H1 (cell line): ENCODE measurements around the gene TTC21A. TPM values are rescaled to one million over a fixed set of nuclear protein-coding genes. Genes with fewer than 3 reads are reported as not detected.

Experiments used
- CTCF ChIA-PET: fragments of 300-600 bp; sonication (Branson Sonifier 250); formaldehyde crosslinking; loops from one replicate; lab custom pipeline; 2021; ENCODE audit not compliant: partially characterized antibody; lab: Charles Lee
- POLR2A ChIA-PET: fragments of 300-600 bp; sonication (Branson Sonifier 250); formaldehyde crosslinking; loops from one replicate; lab custom pipeline; 2021; ENCODE audit warnings: inconsistent platforms; ENCODE audit not compliant: partially characterized antibody; lab: Charles Lee
- DNase-seq, 2 experiments: peaks; one replicate each; pipeline versions ENCODE4 v3.0.0 to v3.0.0-alpha.2; 2010 to 2022; ENCODE audit warnings: low spot score in 2 of 2, low read depth in 1 of 2, mixed read lengths in 1 of 2
- FAIRE-seq: peaks from 2 replicates; lab custom pipeline; 2011; peaks lifted over from hg19 to GRCh38; lab: Jason Lieb, UNC
- H2AFZ ChIP-seq: 2 replicates; pipeline ENCODE4 v1.8.1; 2012; ENCODE audit warnings: low read length, inconsistent platforms
- H2AK5ac ChIP-seq: 2 replicates; pipeline ENCODE4 v1.6.1; 2013; ENCODE audit warnings: low read depth, low read length
- H2BK120ac ChIP-seq: replicated peaks from 2 replicates; pipeline ENCODE3; 2013; ENCODE audit warnings: low read depth, low read length, inconsistent platforms
- H2BK12ac ChIP-seq: 2 replicates; pipeline ENCODE4 v1.6.1; 2013; ENCODE audit warnings: low read depth, low read length
- H2BK15ac ChIP-seq: 2 replicates; pipeline ENCODE4 v1.6.1; 2013; ENCODE audit warnings: low read length
- H2BK20ac ChIP-seq: 2 replicates; pipeline ENCODE4 v1.6.1; 2013; ENCODE audit warnings: low read length
- H2BK5ac ChIP-seq: 2 replicates; pipeline ENCODE4 v1.6.1; 2013; ENCODE audit warnings: low read depth, low read length
- H3K14ac ChIP-seq: 2 replicates; pipeline ENCODE4 v1.6.1; 2013; ENCODE audit warnings: inconsistent platforms; ENCODE audit not compliant: insufficient read length
- H3K18ac ChIP-seq: 2 replicates; pipeline ENCODE4 v1.6.1; 2013; ENCODE audit warnings: low read length; ENCODE audit errors: extremely low read depth
- H3K23ac ChIP-seq: 2 replicates; pipeline ENCODE4 v1.6.1; 2013; ENCODE audit warnings: inconsistent platforms; ENCODE audit not compliant: insufficient read length
- H3K23me2 ChIP-seq: 2 replicates; pipeline ENCODE4 v1.6.1; 2013; ENCODE audit warnings: low read depth, low read length
- H3K27ac ChIP-seq: 2 replicates; pipeline ENCODE4 v1.6.1; 2011; ENCODE audit warnings: low read depth, low read length, inconsistent platforms
- H3K27me3 ChIP-seq, 4 experiments: replicated peaks in 1 of 4; 1 replicate in 1 of 4; 2 replicates in 3 of 4; pipeline versions ENCODE4 v1.6.1 to v1.8.1; 2011 to 2013; ENCODE audit warnings: low read length in 3 of 4, mild to moderate bottlenecking in 3 of 4, inconsistent platforms in 2 of 4, mixed read lengths in 2 of 4, moderate library complexity in 1 of 4; ENCODE audit not compliant: control insufficient read depth in 3 of 4, insufficient read depth in 3 of 4; ENCODE audit errors: extremely low read depth in 1 of 4
- H3K36me3 ChIP-seq, 4 experiments: 2 replicates each; pipeline versions ENCODE4 v1.6.1 to v1.8.1; 2011 to 2013; ENCODE audit warnings: mild to moderate bottlenecking in 4 of 4, low read length in 3 of 4, moderate library complexity in 2 of 4, control low read depth in 1 of 4, inconsistent platforms in 1 of 4; ENCODE audit not compliant: insufficient read depth in 4 of 4, control insufficient read depth in 2 of 4
- H3K4ac ChIP-seq: replicated peaks from 2 replicates; pipeline ENCODE3; 2013; ENCODE audit warnings: low read length, low read depth, mixed read lengths, inconsistent platforms; ENCODE audit not compliant: insufficient read length
- H3K4me1 ChIP-seq, 4 experiments: replicated peaks in 1 of 4; 1 replicate in 1 of 4; 2 replicates in 3 of 4; pipeline versions ENCODE4 v1.6.1 to v1.8.1; 2011 to 2013; ENCODE audit warnings: low read length in 3 of 4, inconsistent platforms in 2 of 4, mixed read lengths in 1 of 4; ENCODE audit not compliant: insufficient read depth in 4 of 4, control insufficient read depth in 3 of 4
- H3K4me2 ChIP-seq, 2 experiments: 2 replicates each; pipeline versions ENCODE4 v1.6.1 to v1.8.1; 2011 to 2013; ENCODE audit warnings: low read depth in 2 of 2, low read length in 2 of 2, control low read depth in 1 of 2, inconsistent platforms in 1 of 2, mild to moderate bottlenecking in 1 of 2; ENCODE audit not compliant: insufficient read depth in 1 of 2
- H3K4me3 ChIP-seq, 4 experiments: fragments of 200-600, 300-600 bp in 1 of 4; sonication (generic), shearing (Covaris generic), sonication (Bioruptor Twin) in 1 of 4; 2 replicates each; pipeline versions ENCODE4 v1.5.1 to v1.8.1; 2011 to 2016; ENCODE audit warnings: low read length in 4 of 4, low read depth in 3 of 4, control low read depth in 2 of 4, inconsistent platforms in 2 of 4, mild to moderate bottlenecking in 2 of 4, mixed read lengths in 1 of 4, moderate library complexity in 1 of 4; ENCODE audit not compliant: insufficient read depth in 2 of 4; ENCODE audit errors: extremely low read depth in 1 of 4
- H3K56ac ChIP-seq: replicated peaks from 2 replicates; pipeline ENCODE3; 2013; ENCODE audit warnings: low read depth, mild to moderate bottlenecking, mixed read lengths, low read length, inconsistent platforms; ENCODE audit not compliant: insufficient read length
- H3K79me1 ChIP-seq: 2 replicates; pipeline ENCODE4 v1.6.1; 2013; ENCODE audit warnings: low read depth, low read length, control low read depth
- H3K79me2 ChIP-seq, 2 experiments: 2 replicates each; pipeline versions ENCODE4 v1.6.1 to v1.8.1; 2012 to 2013; ENCODE audit warnings: low read length in 2 of 2, mild to moderate bottlenecking in 2 of 2, inconsistent platforms in 1 of 2; ENCODE audit not compliant: insufficient read depth in 2 of 2, control insufficient read depth in 1 of 2
- H3K9ac ChIP-seq, 4 experiments: replicated peaks in 1 of 4; 1 replicate in 1 of 4; 2 replicates in 3 of 4; pipeline versions ENCODE4 v1.6.1 to v1.8.1; 2011 to 2013; ENCODE audit warnings: low read depth in 3 of 4, low read length in 3 of 4, control low read depth in 2 of 4, mild to moderate bottlenecking in 2 of 4, moderate library complexity in 2 of 4, inconsistent platforms in 1 of 4; ENCODE audit errors: extremely low read depth in 1 of 4
- H3K9me3 ChIP-seq, 2 experiments: 2 replicates each; pipeline versions ENCODE4 v1.6.1 to v1.8.1; 2012 to 2013; ENCODE audit warnings: mild to moderate bottlenecking in 2 of 2, moderate library complexity in 2 of 2, control low read depth in 1 of 2, inconsistent platforms in 1 of 2, low read depth in 1 of 2, low read length in 1 of 2, mixed read lengths in 1 of 2; ENCODE audit not compliant: insufficient read depth in 2 of 2
- H4K20me1 ChIP-seq, 2 experiments: replicated peaks in 1 of 2; 2 replicates each; pipeline versions ENCODE3 to v1.8.1; 2011 to 2013; ENCODE audit warnings: inconsistent platforms in 2 of 2, low read length in 2 of 2, mild to moderate bottlenecking in 1 of 2; ENCODE audit not compliant: insufficient read depth in 2 of 2, control insufficient read depth in 1 of 2
- H4K5ac ChIP-seq: 2 replicates; pipeline ENCODE4 v1.6.1; 2013; ENCODE audit warnings: low read length, low read depth, mixed read lengths, inconsistent platforms; ENCODE audit not compliant: insufficient read length
- H4K8ac ChIP-seq: 2 replicates; pipeline ENCODE4 v1.8.0; 2013; ENCODE audit warnings: mild to moderate bottlenecking, moderate library complexity, low read length, inconsistent platforms; ENCODE audit not compliant: insufficient read depth; ENCODE audit errors: extremely low read depth
- H4K91ac ChIP-seq: replicated peaks from 2 replicates; pipeline ENCODE3; 2013; ENCODE audit warnings: low read length, mixed read lengths, inconsistent platforms; ENCODE audit not compliant: insufficient read length
- CEBPB ChIP-seq: IDR thresholded peaks from 2 replicates; pipeline ENCODE4 v1.6.1; 2012; ENCODE audit warnings: low read depth, low read length
- SIRT6 ChIP-seq: IDR thresholded peaks from one replicate; pipeline ENCODE4 v1.7.1; 2012; ENCODE audit warnings: low read length, inconsistent platforms
- SRF ChIP-seq: IDR thresholded peaks from 2 replicates; pipeline ENCODE4 v1.6.1; 2011; ENCODE audit warnings: mild to moderate bottlenecking, low read depth, low read length, moderate library complexity
- WGBS, 2 experiments: shearing (Covaris generic) in 1 of 2; methylation state at CpG; one replicate each; pipeline versions ENCODE4 v1.1.6 to v1.1.7; 2013 to 2015; ENCODE audit warnings: low lambda C conversion rate in 2 of 2, mixed read lengths in 2 of 2, inconsistent platforms in 1 of 2, low coverage in 1 of 2, missing lambda C conversion rate in 1 of 2; ENCODE audit not compliant: insufficient replicate concordance in 2 of 2, insufficient coverage in 1 of 2, insufficient read length in 1 of 2; ENCODE audit errors: extremely low coverage in 1 of 2, missing lambda C conversion rate in 1 of 2; 5-methylcytosine and 5-hydroxymethylcytosine counted together
- polyA plus RNA-seq, 7 experiments: library from polyadenylated mRNA; depleted of rRNA in 3 of 7; stranded (reverse) in 5 of 7; unstranded in 2 of 7; fragments of >200 nt in 5 of 7; fragments of 200-250 nt in 2 of 7; gene quantifications; 1 replicate in 5 of 7; 2 replicates in 1 of 7; 4 replicates in 1 of 7; pipeline versions ENCODE4 v1.2.1 to v1.2.3, GENCODE V29; 2011 to 2013; ENCODE audit warnings: missing spikeins in 2 of 7, mixed read lengths in 2 of 7
- total RNA-seq: library from RNA; stranded (reverse); fragmentation: NEBNext Ultra II Directional; extraction: Animal tissue kit (Norgen Biotek cat#: 25700); gene quantifications from 2 replicates; pipeline ENCODE4 v1.2.1, GENCODE V29; 2021

TTC21A gene
- total and polyA plus RNA-seq, 2 of the 8 experiments (the other 6 are each of a cell fraction or from before 2014, with no cell fraction given), result 2.3 to 2.8 TPM

GRCh38 chr3:39115870-39116269, 8.4 kb downstream of the TTC21A start:
- H3K79me2 ChIP-seq, result no peaks in the 10 kb centered on the region
- H3K56ac ChIP-seq, result no peak overlapping the region
- CTCF ChIA-PET, result interaction anchor here (0.6 to 20.0 kb wide), 10 partner anchors 10 to 176 kb away, joined by 3 to 496 read pairs (median 3); no protein-coding TSS in a partner anchor
- no peak overlapping the region for H2BK120ac ChIP-seq
- H2AK5ac ChIP-seq, result no peak overlapping the region
- H3K27ac ChIP-seq, result no peak overlapping the region
- no peak overlapping the region for H4K8ac ChIP-seq
- H3K18ac ChIP-seq, result no peak overlapping the region
- no peak overlapping the region for H2BK15ac ChIP-seq
- H3K4me1 ChIP-seq, result no peaks in the 10 kb centered on the region
- no peaks in the 10 kb centered on the region; the same call in 1 of the 2 replicates for H3K23me2 ChIP-seq
- no peak overlapping the region for H2AFZ ChIP-seq
- no peaks in the 10 kb centered on the region for H3K36me3 ChIP-seq
- no peak overlapping the region for H4K91ac ChIP-seq
- H3K9ac ChIP-seq, result no peak overlapping the region
- H3K23ac ChIP-seq, result no peak overlapping the region
- peak overlapping the region; percentile 73 for H3K4ac ChIP-seq
- H4K5ac ChIP-seq, result no peak overlapping the region
- no peaks in the 10 kb centered on the region for H4K20me1 ChIP-seq
- no peak overlapping the region for H3K4me3 ChIP-seq
- H2BK12ac ChIP-seq, result no peak overlapping the region
- no peaks in the 10 kb centered on the region for H3K9me3 ChIP-seq
- DNase-seq, result no peak
- H2BK5ac ChIP-seq, result no peak overlapping the region
- no peak overlapping the region for H2BK20ac ChIP-seq
- 92% methylated on average over 3 of the region's 3 CpGs; no CpG with 5 or more reads in 1 of the 2 experiments for WGBS, 2 experiments
- H3K27me3 ChIP-seq, result no peaks in the 10 kb centered on the region; a peak in 1 of 7 replicates
- POLR2A ChIA-PET, result interaction anchor here (0.8 to 1.3 kb wide), 3 partner anchors 9 to 53 kb away, joined by 3 read pairs; partner anchors contain the start of genes GORASP1 and TTC21A
- H3K4me2 ChIP-seq, result no peak overlapping the region
- H3K79me1 ChIP-seq, result no peaks in the 10 kb centered on the region
- FAIRE-seq, result no peak
- TF ChIP-seq CEBPB, result no peak
- TF ChIP-seq SRF, result no peak
- TF ChIP-seq SIRT6, result no peak
- H3K14ac ChIP-seq, result no peak overlapping the region
